B cell (primary cell): ENCODE data around the gene FBXL13.

ENCODE experiments used
- CTCF ChIP-seq: fragments of 200-600 bp; IDR thresholded peaks from one replicate; pipeline ENCODE4 v1.8.0; 2022; ENCODE audit warnings: antibody characterized with exemption, mild to moderate bottlenecking
- EZH2 ChIP-seq: IDR thresholded peaks from 2 replicates; pipeline ENCODE4 v1.6.1; 2012; ENCODE audit warnings: borderline replicate concordance, low read depth, mild to moderate bottlenecking, moderate library complexity, low read length; ENCODE audit not compliant: insufficient read depth, poor library complexity, severe bottlenecking

GRCh38 chr7:102991077-102991539 lies 83.5 kb downstream of the FBXL13 start:
- TF ChIP-seq CTCF (no peak), EZH2 (no peak)
